Hepatocyte (in vitro differentiated cells): ENCODE data around the gene VAPB. TPM values are rescaled to one million over a fixed set of nuclear protein-coding genes. Genes with fewer than 3 reads are reported as not detected.

Source experiments
- DNase-seq: peaks from one replicate; pipeline ENCODE4 v3.0.0-alpha.2; 2016; ENCODE audit warnings: low spot score
- H2AFZ ChIP-seq: fragments of 200-600 bp; sonication (generic); 2 replicates; pipeline ENCODE4 v1.6.0; 2016; ENCODE audit warnings: antibody characterized with exemption, mild to moderate bottlenecking
- H3K27ac ChIP-seq: fragments of 200-600 bp; sonication (generic); 2 replicates; pipeline ENCODE4 v1.5.1; 2016; ENCODE audit warnings: mild to moderate bottlenecking
- H3K27me3 ChIP-seq: fragments of 200-600 bp; sonication (generic); 2 replicates; pipeline ENCODE4 v1.6.1; 2016
- H3K36me3 ChIP-seq: fragments of 200-600 bp; sonication (generic); replicated peaks from 2 replicates; pipeline ENCODE4 v1.5.1; 2016; ENCODE audit warnings: low read depth; ENCODE audit not compliant: insufficient read depth
- H3K4me1 ChIP-seq: fragments of 200-600 bp; sonication (generic); 2 replicates; pipeline ENCODE4 v1.5.1; 2016; ENCODE audit warnings: mild to moderate bottlenecking, moderate library complexity; ENCODE audit not compliant: insufficient read depth
- H3K4me2 ChIP-seq: fragments of 200-600 bp; sonication (generic); 2 replicates; pipeline ENCODE4 v1.6.0; 2016
- H3K4me3 ChIP-seq: fragments of 200-600 bp; sonication (generic); 2 replicates; pipeline ENCODE4 v1.5.1; 2016; ENCODE audit warnings: mild to moderate bottlenecking
- H3K79me2 ChIP-seq: fragments of 200-600 bp; sonication (generic); 2 replicates; pipeline ENCODE4 v1.6.0; 2017; ENCODE audit warnings: mild to moderate bottlenecking
- H3K9me2 ChIP-seq: fragments of 200-600 bp; sonication (generic); replicated peaks from 2 replicates; pipeline ENCODE4 v1.6.0; 2017; ENCODE audit warnings: mild to moderate bottlenecking; ENCODE audit not compliant: insufficient read depth
- H3K9me3 ChIP-seq: fragments of 200-600 bp; sonication (generic); 2 replicates; pipeline ENCODE4 v1.5.1; 2016; ENCODE audit warnings: low read depth, mild to moderate bottlenecking
- H4K20me1 ChIP-seq: fragments of 200-600 bp; sonication (generic); 2 replicates; pipeline ENCODE4 v1.6.0; 2016; ENCODE audit warnings: mild to moderate bottlenecking; ENCODE audit not compliant: insufficient read depth, poor library complexity, severe bottlenecking
- EZH2 ChIP-seq: fragments of 200-600 bp; sonication (generic); IDR thresholded peaks from 2 replicates; pipeline ENCODE4 v1.6.1; 2016; ENCODE audit warnings: antibody characterized with exemption, mild to moderate bottlenecking, borderline replicate concordance
- EZH2phosphoT487 ChIP-seq: fragments of 200-600 bp; sonication (generic); IDR thresholded peaks from one replicate; pipeline ENCODE4 v1.6.1; 2018; ENCODE audit warnings: antibody characterized with exemption, mild to moderate bottlenecking, low read depth, moderate library complexity; ENCODE audit not compliant: unreplicated experiment, severe bottlenecking
- WGBS: methylation state at CpG from one replicate; pipeline ENCODE4 v1.1.6; 2016; ENCODE audit warnings: low lambda C conversion rate; ENCODE audit errors: missing lambda C conversion rate; 5-methylcytosine and 5-hydroxymethylcytosine counted together
- polyA plus RNA-seq: library from polyadenylated mRNA; unstranded; fragments of >200 nt; fragmentation: Nextera tagmentation; extraction: Ambion mirVana; gene quantifications from 2 replicates; pipeline ENCODE4 v1.2.1, GENCODE V29; 2016
- total RNA-seq: library from RNA; depleted of rRNA; stranded (reverse); fragments of >200 nt; gene quantifications from 2 replicates; pipeline ENCODE4 v1.2.3, GENCODE V29; 2014
- TF ChIP-seq, protein P1 (sequence below): fragments of 200-600 bp; sonication (generic); IDR thresholded peaks from 2 replicates; pipeline ENCODE4 v1.5.1; 2016; ENCODE audit warnings: antibody characterized with exemption, mild to moderate bottlenecking; ENCODE audit not compliant: poor library complexity

Gene VAPB
- total and polyA plus RNA-seq, 2 experiments from 2014 or later = 32.1 to 49.6 TPM

DNA sequence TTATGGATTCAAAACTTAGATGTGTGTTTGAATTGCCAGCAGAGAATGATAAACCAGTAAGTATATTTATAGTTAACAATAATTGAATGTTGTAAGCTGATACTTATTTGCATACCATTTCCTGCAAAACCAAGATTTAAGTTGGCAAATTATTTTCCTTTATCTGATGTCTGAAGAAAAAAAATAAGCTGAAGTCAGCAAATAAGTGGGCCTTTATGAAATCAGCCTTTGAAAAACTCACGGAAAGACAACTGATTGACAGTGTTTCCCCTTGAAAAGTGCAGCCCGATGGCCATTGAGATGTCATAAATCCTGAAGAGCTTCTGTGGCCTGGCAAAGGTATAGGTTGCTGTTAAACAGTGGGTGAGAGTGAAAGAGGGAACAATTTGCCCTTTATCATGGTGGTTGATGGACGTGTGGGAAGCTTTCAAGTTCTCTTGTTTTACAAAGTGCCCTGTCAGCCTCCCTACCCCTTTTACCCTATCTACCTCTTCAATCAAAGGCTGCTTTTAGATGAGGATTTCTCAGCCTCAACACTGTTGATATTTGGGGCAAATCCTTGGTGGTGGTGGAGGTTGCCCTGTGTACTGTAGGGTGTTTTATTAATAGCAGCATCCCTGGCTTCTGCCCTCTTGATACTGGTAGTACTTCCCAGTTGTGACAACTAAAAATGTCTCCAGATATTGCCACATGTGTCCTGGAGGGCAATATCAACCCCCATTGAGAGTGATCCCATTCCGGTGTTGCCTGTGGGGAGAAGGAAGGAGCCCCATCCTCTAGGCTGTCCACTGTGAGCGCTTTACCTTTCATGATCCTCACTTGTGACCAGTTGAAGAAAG lies 50.2 kb downstream of the VAPB start:
- Histone ChIP-seq H4K20me1 (no peaks in the 10 kb centered on the region), H3K9me2 (no peaks in the 10 kb centered on the region), H3K36me3 (no peaks in the 10 kb centered on the region), H3K79me2 (peaks cover 81% of the 10 kb centered on the region), H3K9me3 (no peaks in the 10 kb centered on the region), H3K4me2 (no peak overlapping the region), H3K4me1 (no peaks in the 10 kb centered on the region), H2AFZ (no peak overlapping the region), H3K4me3 (no peak overlapping the region), H3K27me3 (no peaks in the 10 kb centered on the region), H3K27ac (no peak overlapping the region)
- no peak for DNase-seq
- WGBS = 85% methylated on average over 5 of the region's 5 CpGs
- no peak for TF ChIP-seq EZH2
- TF ChIP-seq, protein P1, sequence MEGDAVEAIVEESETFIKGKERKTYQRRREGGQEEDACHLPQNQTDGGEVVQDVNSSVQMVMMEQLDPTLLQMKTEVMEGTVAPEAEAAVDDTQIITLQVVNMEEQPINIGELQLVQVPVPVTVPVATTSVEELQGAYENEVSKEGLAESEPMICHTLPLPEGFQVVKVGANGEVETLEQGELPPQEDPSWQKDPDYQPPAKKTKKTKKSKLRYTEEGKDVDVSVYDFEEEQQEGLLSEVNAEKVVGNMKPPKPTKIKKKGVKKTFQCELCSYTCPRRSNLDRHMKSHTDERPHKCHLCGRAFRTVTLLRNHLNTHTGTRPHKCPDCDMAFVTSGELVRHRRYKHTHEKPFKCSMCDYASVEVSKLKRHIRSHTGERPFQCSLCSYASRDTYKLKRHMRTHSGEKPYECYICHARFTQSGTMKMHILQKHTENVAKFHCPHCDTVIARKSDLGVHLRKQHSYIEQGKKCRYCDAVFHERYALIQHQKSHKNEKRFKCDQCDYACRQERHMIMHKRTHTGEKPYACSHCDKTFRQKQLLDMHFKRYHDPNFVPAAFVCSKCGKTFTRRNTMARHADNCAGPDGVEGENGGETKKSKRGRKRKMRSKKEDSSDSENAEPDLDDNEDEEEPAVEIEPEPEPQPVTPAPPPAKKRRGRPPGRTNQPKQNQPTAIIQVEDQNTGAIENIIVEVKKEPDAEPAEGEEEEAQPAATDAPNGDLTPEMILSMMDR = no peak
- TF ChIP-seq EZH2phosphoT487 = no peak

DNA sequence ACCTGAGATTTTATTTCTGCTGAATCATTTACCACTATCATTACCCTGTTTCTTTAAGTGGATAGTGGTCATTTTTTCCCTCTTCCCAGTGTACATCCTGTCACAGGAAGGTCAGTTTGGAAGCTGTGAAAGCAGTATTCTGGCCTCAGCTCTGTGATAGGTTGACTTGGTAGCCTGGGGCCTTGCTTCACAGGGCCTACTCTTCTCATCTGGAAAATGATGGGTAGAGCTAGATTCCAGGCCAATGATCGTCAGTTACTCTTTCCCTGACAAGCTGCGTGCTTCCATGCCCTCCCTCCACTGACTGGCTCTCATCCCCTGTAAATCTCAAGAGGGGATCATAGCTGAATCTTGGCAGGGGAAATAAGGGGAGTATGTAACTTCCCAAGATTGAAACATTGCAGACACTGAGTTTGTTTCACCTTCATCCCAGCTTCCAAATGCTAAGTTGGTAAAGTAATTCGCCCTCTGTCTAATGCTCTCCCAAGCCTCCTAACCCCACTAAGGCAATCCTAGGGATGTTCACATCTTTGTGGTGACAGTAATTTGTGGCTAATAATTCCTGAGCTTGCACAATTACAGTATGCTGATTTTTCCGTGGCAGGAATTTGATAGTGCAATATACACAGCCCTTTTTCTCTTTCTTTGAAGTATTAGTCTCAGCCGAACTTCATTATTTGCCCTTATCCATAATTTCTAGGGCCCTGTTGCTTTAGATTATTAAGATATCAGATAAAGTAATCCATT lies 51.2 kb downstream of the VAPB start:
- Histone ChIP-seq H3K9me3 (no peaks in the 10 kb centered on the region), H3K36me3 (no peaks in the 10 kb centered on the region), H3K4me1 (no peaks in the 10 kb centered on the region), H3K27me3 (no peaks in the 10 kb centered on the region), H3K4me2 (no peak overlapping the region), H4K20me1 (no peaks in the 10 kb centered on the region), H3K9me2 (no peaks in the 10 kb centered on the region), H3K4me3 (no peak overlapping the region), H3K27ac (no peak overlapping the region), H3K79me2 (peaks cover 76% of the 10 kb centered on the region), H2AFZ (no peak overlapping the region)
- DNase-seq = no peak
- 90% methylated on average over 5 of the region's 5 CpGs for WGBS
- TF ChIP-seq EZH2 (no peak), EZH2phosphoT487 (no peak)
- TF ChIP-seq, protein P1 = no peak

DNA sequence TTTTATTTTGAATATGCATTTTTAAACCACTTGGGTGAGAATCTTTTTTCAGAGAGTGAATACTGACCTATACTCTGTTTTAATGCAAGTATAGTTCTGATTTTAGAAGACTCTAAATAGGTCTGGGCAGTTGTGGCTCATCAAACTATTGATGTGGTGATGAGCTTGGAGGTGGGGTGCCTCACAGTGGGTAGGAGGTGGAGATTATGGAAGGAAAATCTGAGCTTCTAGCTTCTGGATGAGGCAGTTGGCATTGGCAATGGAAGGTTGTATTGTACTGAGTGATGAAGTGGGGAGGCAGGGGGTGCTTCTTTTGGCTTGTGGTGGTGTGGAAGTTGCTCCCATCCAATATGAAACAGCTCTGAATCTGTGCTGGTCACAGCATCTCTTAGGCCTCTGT lies 52.7 kb downstream of the VAPB start:
- no peak overlapping the region for H3K27ac ChIP-seq
- H3K9me2 ChIP-seq = no peaks in the 10 kb centered on the region
- H3K27me3 ChIP-seq = no peaks in the 10 kb centered on the region
- no peak for DNase-seq
- H4K20me1 ChIP-seq = no peaks in the 10 kb centered on the region
- no peaks in the 10 kb centered on the region for H3K9me3 ChIP-seq
- no peak overlapping the region for H3K4me2 ChIP-seq
- no peaks in the 10 kb centered on the region for H3K36me3 ChIP-seq
- H3K4me3 ChIP-seq = no peak overlapping the region
- peaks cover 61% of the 10 kb centered on the region for H3K79me2 ChIP-seq
- no peak for TF ChIP-seq EZH2phosphoT487
- no peak for TF ChIP-seq EZH2
- TF ChIP-seq, protein P1 = no peak
- no peak overlapping the region for H2AFZ ChIP-seq
- no peaks in the 10 kb centered on the region for H3K4me1 ChIP-seq
